Activated naive CD4-positive, alpha-beta T cell treated with anti-CD3 and anti-CD28 coated beads for 36 hours (primary cell): ENCODE measurements around the gene NEMP1. TPM values are rescaled to one million over a fixed set of nuclear protein-coding genes. Genes with fewer than 3 reads are reported as not detected.

Experiments
- total RNA-seq, 2 experiments: library from RNA; stranded (reverse); gene quantifications; one replicate each; pipeline ENCODE4 v1.2.3, GENCODE V29; 2021

Gene NEMP1
- total RNA-seq, 2 experiments from 2014 or later, result 71.3 to 72.2 TPM

Other genes with a start within 250 kb of the NEMP1 start
- not detected for gene SDR9C7, start 144.4 kb downstream of the NEMP1 start, total RNA-seq
- gene RDH16, start 121.2 kb downstream of the NEMP1 start, total RNA-seq, result under 1 TPM; 0.54 to 0.69 TPM
- gene ZBTB39, start 72.2 kb downstream of the NEMP1 start, total RNA-seq, result 1 to 10 TPM; 5.1 to 5.5 TPM
- gene TAC3, start 62.3 kb downstream of the NEMP1 start, total RNA-seq, result under 1 TPM in 1 of 2 experiments, not detected in 1; 0.48 TPM
- 1 to 10 TPM; 1.4 to 1.5 TPM for gene MYO1A, start 28.7 kb downstream of the NEMP1 start, total RNA-seq
- gene NAB2, start 10.3 kb upstream of the NEMP1 start, total RNA-seq, result 10 to 100 TPM; 18.4 to 19.1 TPM
- 100 to 1,000 TPM; 188 to 193 TPM for gene STAT6, start 32.6 kb upstream of the NEMP1 start, total RNA-seq
- gene LRP1, start 49.7 kb upstream of the NEMP1 start, total RNA-seq, result 1 to 10 TPM; 1.0 to 1.5 TPM
- gene LRP1-AS, start 68.8 kb upstream of the NEMP1 start, total RNA-seq, result not detected
- gene NXPH4, start 138.0 kb upstream of the NEMP1 start, total RNA-seq, result under 1 TPM; 0.25 to 0.79 TPM
- gene SHMT2, start 150.9 kb upstream of the NEMP1 start, total RNA-seq, result 100 to 1,000 TPM; 542 to 552 TPM
- gene STAC3, start 172.4 kb upstream of the NEMP1 start, total RNA-seq, result 1 to 10 TPM in 1 of 2 experiments, under 1 TPM in 1; 0.93 to 1.5 TPM